Measurements from ENCODE around the gene ZNF19. TPM values are rescaled to one million over a fixed set of nuclear protein-coding genes. Genes with fewer than 3 reads are reported as not detected.
"Not testable (repeated sequence)": the region's sequence is repeated elsewhere in the genome, so short reads cannot be mapped to it uniquely, and the experiment has no call there.

ZNF19 gene
- polyA plus RNA-seq, 6 donors from 2014 or later: 1.6 to 3.5 (median 2.9) TPM; not detected in 1

GRCh38 chr16:71504901-71505300, 15.8 kb upstream of the ZNF19 start:
- Mint-ChIP-seq H3K27ac (peak overlapping the region in 1 of 6 donors; percentile 23), H3K4me1 (no peaks in the 10 kb centered on the region), H3K27me3 (peaks cover 17 to 37% (median 20%) of the 10 kb centered on the region in 3 donors), H3K36me3 (no peaks in the 10 kb centered on the region), H3K4me3 (no peak overlapping the region), H3K9me3 (no peaks in the 10 kb centered on the region)
- DNase-seq (no peak), ATAC-seq (ENCODE audit: low read depth in 2 of 2) (no peak)

GRCh38 chr16:71504051-71504450, 14.9 kb upstream of the ZNF19 start:
- H3K27me3 Mint-ChIP-seq: peaks cover 20 to 29% (median 22%) of the 10 kb centered on the region in 3 donors
- not testable (repeated sequence) for ATAC-seq (ENCODE audit: low read depth in 2 of 2); H3K4me3 Mint-ChIP-seq; H3K9me3 Mint-ChIP-seq; H3K36me3 Mint-ChIP-seq; DNase-seq; H3K4me1 Mint-ChIP-seq; H3K27ac Mint-ChIP-seq

GRCh38 chr16:71501547-71501946, 12.4 kb upstream of the ZNF19 start:
- DNase-seq: no peak
- no peaks in the 10 kb centered on the region for H3K9me3 Mint-ChIP-seq
- H3K4me3 Mint-ChIP-seq: no peak overlapping the region
- no peaks in the 10 kb centered on the region for H3K4me1 Mint-ChIP-seq
- no peaks in the 10 kb centered on the region for H3K36me3 Mint-ChIP-seq
- peaks cover 14 to 35% (median 23%) of the 10 kb centered on the region in 3 donors for H3K27me3 Mint-ChIP-seq
- no peak for ATAC-seq (ENCODE audit: low read depth in 2 of 2)
- no peak overlapping the region for H3K27ac Mint-ChIP-seq

DNA sequence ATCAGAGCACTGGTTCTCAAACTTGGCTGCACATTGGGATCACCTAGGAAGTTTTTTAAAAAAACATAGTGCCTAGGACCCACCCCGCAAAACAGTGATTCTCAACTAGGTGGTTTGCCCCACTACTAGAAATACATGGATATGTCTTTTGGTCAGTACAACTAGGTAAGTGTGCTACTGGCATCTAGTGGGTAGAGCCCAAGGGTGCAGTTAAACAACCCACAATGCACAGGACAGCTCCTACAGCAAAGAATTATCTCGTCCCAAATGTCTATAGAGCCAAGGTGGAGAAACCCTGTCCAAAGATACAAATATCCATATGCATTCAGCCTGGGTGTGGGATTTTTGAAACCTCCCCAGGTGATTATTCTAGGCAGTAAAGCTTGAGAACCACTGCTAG, 11.8 kb upstream of the ZNF19 start:
- ATAC-seq (ENCODE audit: low read depth in 2 of 2): no peak
- H3K27ac Mint-ChIP-seq: no peak overlapping the region
- no peak for DNase-seq
- no peak overlapping the region for H3K4me3 Mint-ChIP-seq
- no peaks in the 10 kb centered on the region for H3K4me1 Mint-ChIP-seq
- H3K27me3 Mint-ChIP-seq: peaks cover 14 to 35% (median 23%) of the 10 kb centered on the region in 3 donors
- no peaks in the 10 kb centered on the region for H3K9me3 Mint-ChIP-seq
- H3K36me3 Mint-ChIP-seq: no peaks in the 10 kb centered on the region

DNA sequence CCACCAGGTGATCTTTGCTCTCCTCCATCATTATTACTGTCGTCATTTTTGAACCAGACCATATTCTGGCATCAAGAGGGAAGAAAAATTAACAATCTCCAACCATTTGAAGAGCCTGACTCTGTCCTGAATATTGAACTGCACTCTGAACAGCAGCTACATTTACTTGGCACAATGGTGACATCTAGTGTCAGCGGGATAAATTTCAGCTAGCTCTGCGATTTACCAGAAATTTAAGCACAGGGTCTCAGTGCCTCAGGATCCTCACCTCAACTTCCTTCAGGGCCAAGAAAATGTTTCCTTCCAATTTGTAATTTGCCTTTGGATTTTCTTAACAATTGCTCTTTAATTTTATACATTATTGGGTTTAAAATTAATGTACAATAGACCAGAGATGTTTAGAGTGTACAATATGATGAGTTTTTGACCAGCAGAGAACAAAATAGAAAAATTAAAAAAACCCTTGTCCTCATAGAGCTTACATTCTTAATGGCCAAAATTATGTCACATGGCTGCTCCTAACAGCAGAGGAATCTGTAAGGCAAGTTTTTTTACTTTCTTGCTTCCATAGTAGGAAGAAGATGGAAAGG, 10.7 kb upstream of the ZNF19 start:
- Mint-ChIP-seq H3K4me3 (no peak overlapping the region), H3K4me1 (no peaks in the 10 kb centered on the region), H3K9me3 (no peaks in the 10 kb centered on the region), H3K36me3 (no peaks in the 10 kb centered on the region), H3K27me3 (peaks cover 14 to 37% (median 27%) of the 10 kb centered on the region in 3 donors), H3K27ac (no peak overlapping the region)
- ATAC-seq (ENCODE audit: low read depth in 2 of 2) (peak; percentile 68 to 86), DNase-seq (peak; percentile 53)

DNA sequence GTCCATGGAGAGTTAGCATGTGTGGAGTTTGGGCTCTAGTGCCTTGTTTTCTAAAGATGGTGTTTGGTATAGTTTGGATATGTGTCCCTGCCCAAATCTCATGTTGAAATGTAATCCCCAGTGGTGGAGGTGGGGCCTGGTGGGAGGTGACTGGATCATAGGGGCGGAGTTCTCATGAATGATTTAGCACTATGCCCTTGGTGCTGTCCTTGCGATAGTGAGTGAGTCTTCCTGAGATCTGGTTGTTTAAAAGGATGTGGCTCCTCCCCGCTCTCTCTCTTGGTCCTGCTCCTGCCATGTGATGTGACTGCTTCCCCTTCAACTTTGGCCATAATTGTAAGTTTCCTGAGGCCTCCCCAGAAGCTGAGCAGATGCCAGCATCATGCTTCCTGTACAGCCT, 8.9 kb upstream of the ZNF19 start:
- Mint-ChIP-seq H3K36me3 (no peaks in the 10 kb centered on the region), H3K27me3 (peaks cover 10 to 33% (median 20%) of the 10 kb centered on the region in 3 donors)

GRCh38 chr16:71493213-71493612, 4.1 kb upstream of the ZNF19 start:
- peaks cover 0 to 25% (median 15%) of the 10 kb centered on the region in 3 donors for H3K27me3 Mint-ChIP-seq
- H3K27ac Mint-ChIP-seq: no peak overlapping the region
- H3K4me1 Mint-ChIP-seq: no peaks in the 10 kb centered on the region
- DNase-seq (no peak), ATAC-seq (ENCODE audit: low read depth in 2 of 2) (no peak)
- no peaks in the 10 kb centered on the region for H3K36me3 Mint-ChIP-seq
- no peaks in the 10 kb centered on the region for H3K9me3 Mint-ChIP-seq
- H3K4me3 Mint-ChIP-seq: no peak overlapping the region

More for the DNA sequence above, 8.9 kb upstream of the ZNF19 start:
- no peak overlapping the region for H3K4me3 Mint-ChIP-seq
- H3K9me3 Mint-ChIP-seq: no peaks in the 10 kb centered on the region
- DNase-seq: no peak
- no peak for ATAC-seq (ENCODE audit: low read depth in 2 of 2)
- H3K27ac Mint-ChIP-seq: no peak overlapping the region
- no peaks in the 10 kb centered on the region for H3K4me1 Mint-ChIP-seq

DNA sequence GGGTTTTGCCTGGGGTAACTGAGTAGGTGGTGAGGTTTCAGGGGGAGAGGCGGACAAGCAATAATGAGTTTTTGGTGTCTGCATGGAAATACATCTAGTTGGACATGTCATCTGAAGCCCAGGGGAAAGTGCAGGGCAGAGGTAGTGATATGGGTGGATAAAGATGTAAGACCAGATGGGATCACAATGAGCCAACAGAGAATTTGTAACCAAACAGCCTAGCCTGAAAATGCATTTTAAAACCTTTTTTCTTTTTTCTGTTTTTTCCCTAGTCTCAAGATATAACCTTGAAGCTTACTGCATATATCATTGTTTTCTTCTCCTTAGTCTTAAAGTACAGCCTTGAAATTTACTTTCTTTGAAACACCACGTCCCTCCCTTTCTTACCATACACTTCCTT, 3.7 kb upstream of the ZNF19 start:
- Mint-ChIP-seq H3K27ac (peak overlapping the region in 1 of 6 donors; percentile 83), H3K9me3 (no peaks in the 10 kb centered on the region), H3K4me3 (no peak overlapping the region), H3K36me3 (no peaks in the 10 kb centered on the region), H3K4me1 (no peaks in the 10 kb centered on the region), H3K27me3 (peaks cover 0 to 27% (median 15%) of the 10 kb centered on the region in 3 donors)
- ATAC-seq (ENCODE audit: low read depth in 2 of 2) (no peak), DNase-seq (no peak)

- Mint-ChIP-seq H3K36me3 (no peaks in the 10 kb centered on the region), H3K27ac (no peak overlapping the region), H3K9me3 (peaks cover 0 to 4% (median 0%) of the 10 kb centered on the region in 7 donors), H3K27me3 (peaks cover 0 to 35% (median 22%) of the 10 kb centered on the region in 3 donors), H3K4me1 (no peaks in the 10 kb centered on the region), H3K4me3 (no peak overlapping the region)
- no peak for ATAC-seq (ENCODE audit: low read depth in 2 of 2)
- no peak for DNase-seq
These were observed 1.9 kb upstream of the ZNF19 start for GRCh38 chr16:71491054-71491453.

DNA sequence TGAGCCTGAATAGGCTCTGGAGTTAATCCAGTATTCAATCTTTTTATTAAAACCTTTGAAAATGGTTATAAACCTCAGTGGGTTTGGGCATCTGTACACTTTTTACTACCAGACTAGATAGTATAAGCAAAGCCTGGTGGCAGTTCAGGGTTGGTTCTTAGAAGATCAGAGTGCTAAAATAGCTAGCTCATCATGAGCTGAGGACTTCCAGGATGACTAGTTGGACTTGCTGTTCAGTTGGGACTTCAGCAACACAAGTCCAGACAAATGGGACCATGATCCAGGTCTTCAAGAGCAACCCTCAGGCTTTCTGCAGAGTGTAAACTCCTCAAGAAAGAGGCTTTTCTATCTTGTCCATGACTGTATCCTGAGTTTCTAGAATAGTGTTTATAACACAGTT, 1.2 kb upstream of the ZNF19 start:
- Mint-ChIP-seq H3K27me3 (peaks cover 0 to 35% (median 22%) of the 10 kb centered on the region in 3 donors), H3K4me3 (no peak overlapping the region), H3K27ac (no peak overlapping the region), H3K36me3 (no peaks in the 10 kb centered on the region), H3K4me1 (peaks cover 0 to 4% (median 2%) of the 10 kb centered on the region in 3 donors), H3K9me3 (peaks cover 0 to 4% (median 0%) of the 10 kb centered on the region in 7 donors)
- DNase-seq (no peak), ATAC-seq (ENCODE audit: low read depth in 2 of 2) (no peak)

- ATAC-seq (ENCODE audit: low read depth in 2 of 2): peak; percentile 78 to 84
These were observed 4.9 kb downstream of the ZNF19 start for GRCh38 chr16:71484006-71484893.

GRCh38 chr16:71482569-71482968, 6.6 kb downstream of the ZNF19 start:
- peak overlapping the region; percentile 80 to 98 (median 96) for H3K27ac Mint-ChIP-seq
- H3K36me3 Mint-ChIP-seq: peaks cover 6 to 10% of the 10 kb centered on the region in 2 donors
- ATAC-seq (ENCODE audit: low read depth in 2 of 2): no peak
- peaks cover 0 to 4% (median 0%) of the 10 kb centered on the region in 7 donors for H3K9me3 Mint-ChIP-seq
- H3K4me3 Mint-ChIP-seq: no peak overlapping the region
- peaks cover 21 to 25% (median 22%) of the 10 kb centered on the region in 3 donors for H3K4me1 Mint-ChIP-seq
- no peak for DNase-seq
- peaks cover 0 to 8% (median 6%) of the 10 kb centered on the region in 3 donors for H3K27me3 Mint-ChIP-seq

More at GRCh38 chr16:71484006-71484893, 4.9 kb downstream of the ZNF19 start:
- Mint-ChIP-seq H3K27me3 (peaks cover 0 to 15% (median 14%) of the 10 kb centered on the region in 3 donors), H3K4me1 (peaks cover 21 to 25% (median 22%) of the 10 kb centered on the region in 3 donors), H3K36me3 (no peaks in the 10 kb centered on the region), H3K9me3 (peaks cover 0 to 4% (median 0%) of the 10 kb centered on the region in 7 donors), H3K27ac (peak overlapping the region; percentile 94 to 99 (median 98)), H3K4me3 (peak overlapping the region; percentile 70 to 96 (median 93))
- DNase-seq: peak; percentile 87

- H3K27me3 Mint-ChIP-seq: no peaks in the 10 kb centered on the region
- H3K4me3 Mint-ChIP-seq: peak overlapping the region in 1 of 8 donors; percentile 29
- peak overlapping the region in 5 of 6 donors; percentile 1 to 98 (median 94) for H3K27ac Mint-ChIP-seq
- ATAC-seq (ENCODE audit: low read depth in 2 of 2) (no peak), DNase-seq (no peak)
- peaks cover 0 to 1% (median 0%) of the 10 kb centered on the region in 7 donors for H3K9me3 Mint-ChIP-seq
- H3K4me1 Mint-ChIP-seq: peaks cover 21 to 25% (median 22%) of the 10 kb centered on the region in 3 donors
- H3K36me3 Mint-ChIP-seq: peaks cover 22 to 24% of the 10 kb centered on the region in 2 donors
These were observed 8.2 kb downstream of the ZNF19 start for GRCh38 chr16:71480956-71481355.
